Brain microvascular endothelial cell (primary cell): ENCODE results near the gene CD1C.

ENCODE experiments used
- DNase-seq: peaks from one replicate; pipeline ENCODE4 v3.0.0-alpha.2; 2020
- H3K27ac ChIP-seq: fragments of 250-450 bp; sonication (Bioruptor Pico); 2 replicates; pipeline ENCODE4 v1.5.1; 2020; ENCODE audit warnings: mild to moderate bottlenecking, moderate library complexity
- H3K27me3 ChIP-seq: fragments of 250-450 bp; sonication (Bioruptor Pico); replicated peaks from 2 replicates; pipeline ENCODE4 v1.5.1; 2020; ENCODE audit warnings: mild to moderate bottlenecking
- H3K36me3 ChIP-seq: fragments of 250-450 bp; sonication (Bioruptor Pico); replicated peaks from 2 replicates; pipeline ENCODE4 v1.5.1; 2020; ENCODE audit warnings: mild to moderate bottlenecking
- H3K4me3 ChIP-seq: 2 replicates; pipeline ENCODE4 v1.5.1; 2011; ENCODE audit warnings: low read depth, mild to moderate bottlenecking, control low read depth, low read length, moderate library complexity
- in situ Hi-C: cut with HindIII; loops from 2 replicates; pipeline ENCODE4 v1.10.0; 2017; ENCODE audit warnings: low sequenced_read_pairs, low pct_ligation_motif_present
- TF ChIP-seq, protein P1 (sequence below): IDR thresholded peaks from 2 replicates; pipeline ENCODE4 v1.5.1; 2011; ENCODE audit warnings: low read depth, mild to moderate bottlenecking, moderate library complexity, low read length, control low read depth, inconsistent platforms; ENCODE audit errors: missing control alignments

CD1C gene

DNA sequence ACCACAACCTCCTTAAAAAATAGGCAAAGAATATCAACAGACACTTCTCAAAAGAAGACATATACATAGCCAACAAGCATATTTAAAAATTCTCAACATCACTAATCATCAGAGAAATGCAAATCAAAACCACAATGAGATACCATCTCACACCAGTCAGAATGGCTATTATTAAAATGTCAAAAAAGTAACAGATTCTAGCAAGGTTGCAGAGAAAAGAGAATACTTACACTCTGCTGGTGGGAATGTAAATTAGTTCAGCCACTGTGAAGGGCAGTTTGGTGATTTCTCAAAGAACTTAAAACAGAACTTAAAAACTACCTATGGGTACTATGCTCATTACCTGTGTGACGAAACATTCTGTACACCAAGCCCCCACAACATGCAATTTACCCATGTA is 20.9 kb downstream of the CD1C start:
- Histone ChIP-seq H3K36me3 (no peaks in the 10 kb centered on the region), H3K4me3 (no peak overlapping the region), H3K27ac (no peak overlapping the region), H3K27me3 (no peaks in the 10 kb centered on the region)
- TF ChIP-seq, protein P1, sequence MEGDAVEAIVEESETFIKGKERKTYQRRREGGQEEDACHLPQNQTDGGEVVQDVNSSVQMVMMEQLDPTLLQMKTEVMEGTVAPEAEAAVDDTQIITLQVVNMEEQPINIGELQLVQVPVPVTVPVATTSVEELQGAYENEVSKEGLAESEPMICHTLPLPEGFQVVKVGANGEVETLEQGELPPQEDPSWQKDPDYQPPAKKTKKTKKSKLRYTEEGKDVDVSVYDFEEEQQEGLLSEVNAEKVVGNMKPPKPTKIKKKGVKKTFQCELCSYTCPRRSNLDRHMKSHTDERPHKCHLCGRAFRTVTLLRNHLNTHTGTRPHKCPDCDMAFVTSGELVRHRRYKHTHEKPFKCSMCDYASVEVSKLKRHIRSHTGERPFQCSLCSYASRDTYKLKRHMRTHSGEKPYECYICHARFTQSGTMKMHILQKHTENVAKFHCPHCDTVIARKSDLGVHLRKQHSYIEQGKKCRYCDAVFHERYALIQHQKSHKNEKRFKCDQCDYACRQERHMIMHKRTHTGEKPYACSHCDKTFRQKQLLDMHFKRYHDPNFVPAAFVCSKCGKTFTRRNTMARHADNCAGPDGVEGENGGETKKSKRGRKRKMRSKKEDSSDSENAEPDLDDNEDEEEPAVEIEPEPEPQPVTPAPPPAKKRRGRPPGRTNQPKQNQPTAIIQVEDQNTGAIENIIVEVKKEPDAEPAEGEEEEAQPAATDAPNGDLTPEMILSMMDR: no peak
- DNase-seq: no peak
- in situ Hi-C loops: no loop called here

- TF ChIP-seq, protein P1: no peak
- Histone ChIP-seq H3K27me3 (no peaks in the 10 kb centered on the region), H3K4me3 (no peak overlapping the region), H3K27ac (no peak overlapping the region), H3K36me3 (no peaks in the 10 kb centered on the region)
- in situ Hi-C loops: no loop called here
- no peak for DNase-seq
These were observed 21.3 kb downstream of the CD1C start for GRCh38 chr1:158311066-158311465.

- Histone ChIP-seq H3K36me3 (no peaks in the 10 kb centered on the region), H3K4me3 (no peak overlapping the region), H3K27ac (no peak overlapping the region), H3K27me3 (no peaks in the 10 kb centered on the region)
- DNase-seq: no peak
- in situ Hi-C loops: no loop called here
- TF ChIP-seq, protein P1: no peak
These were observed 34.1 kb downstream of the CD1C start for GRCh38 chr1:158323866-158324265.

GRCh38 chr1:158324395-158324794 is 34.7 kb downstream of the CD1C start:
- H3K27me3 ChIP-seq: no peaks in the 10 kb centered on the region
- no peaks in the 10 kb centered on the region for H3K36me3 ChIP-seq
- H3K4me3 ChIP-seq: no peak overlapping the region
- in situ Hi-C loops: no loop called here
- no peak for DNase-seq
- TF ChIP-seq, protein P1: no peak
- no peak overlapping the region for H3K27ac ChIP-seq

- no peaks in the 10 kb centered on the region for H3K27me3 ChIP-seq
- no peak for DNase-seq
- H3K36me3 ChIP-seq: no peaks in the 10 kb centered on the region
- in situ Hi-C loops: no loop called here
- H3K27ac ChIP-seq: no peak overlapping the region
- TF ChIP-seq, protein P1: no peak
- no peak overlapping the region for H3K4me3 ChIP-seq
These were observed 37.8 kb downstream of the CD1C start for GRCh38 chr1:158327481-158327880.

DNA sequence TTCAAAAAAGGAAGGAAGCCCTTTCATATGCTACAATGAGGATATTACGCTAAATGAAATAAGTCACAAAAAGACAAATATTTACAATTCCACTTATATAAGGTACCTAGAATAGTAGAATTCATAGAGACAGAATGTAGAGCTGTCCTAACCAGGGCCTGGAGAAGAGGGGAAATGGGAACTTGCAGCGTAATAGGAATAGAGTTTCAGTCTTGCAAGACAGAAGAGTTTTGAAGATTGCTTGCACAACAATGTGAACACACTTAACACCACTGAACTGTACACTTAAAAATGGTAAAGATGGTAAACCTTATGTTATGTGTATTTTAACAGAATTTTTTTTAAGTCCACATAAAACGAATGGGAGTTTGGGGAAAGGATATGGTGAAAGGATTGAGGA is 38.7 kb downstream of the CD1C start:
- H3K4me3 ChIP-seq: no peak overlapping the region

More for the DNA sequence above, 38.7 kb downstream of the CD1C start:
- Histone ChIP-seq H3K27ac (no peak overlapping the region), H3K36me3 (no peaks in the 10 kb centered on the region), H3K27me3 (no peaks in the 10 kb centered on the region)
- TF ChIP-seq, protein P1: no peak
- in situ Hi-C loops: no loop called here
- no peak for DNase-seq
